ENCODE data around the gene BRD7.
A peak's percentile ranks its signal among the peaks of the same experiment; 100 is the strongest.

BRD7 gene

DNA sequence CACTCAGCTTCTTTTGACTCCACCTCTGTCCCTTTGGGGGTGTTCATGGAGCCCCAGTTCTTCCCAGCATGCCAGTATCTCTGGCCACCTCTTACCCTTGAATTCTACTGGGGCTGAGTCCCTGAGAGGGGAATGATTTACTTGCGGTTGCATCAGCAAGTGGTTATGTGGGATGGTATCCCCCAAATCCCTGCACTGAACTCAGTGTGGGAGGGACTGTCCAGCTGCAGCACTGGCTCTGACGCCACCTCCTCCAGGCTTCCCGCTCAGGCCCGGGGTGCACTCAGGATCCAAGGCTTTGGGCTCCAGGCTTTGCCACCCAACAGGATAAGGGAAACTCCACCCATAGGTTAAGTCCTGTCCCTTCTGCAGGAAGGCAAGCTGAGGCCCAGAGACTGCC is 21.1 kb upstream of the BRD7 start:
- DNase-seq (ENCODE audit: low read depth) = no peak

GRCh38 chr16:50388496-50388895 is 19.7 kb upstream of the BRD7 start:
- no peak for DNase-seq (ENCODE audit: low read depth)

DNA sequence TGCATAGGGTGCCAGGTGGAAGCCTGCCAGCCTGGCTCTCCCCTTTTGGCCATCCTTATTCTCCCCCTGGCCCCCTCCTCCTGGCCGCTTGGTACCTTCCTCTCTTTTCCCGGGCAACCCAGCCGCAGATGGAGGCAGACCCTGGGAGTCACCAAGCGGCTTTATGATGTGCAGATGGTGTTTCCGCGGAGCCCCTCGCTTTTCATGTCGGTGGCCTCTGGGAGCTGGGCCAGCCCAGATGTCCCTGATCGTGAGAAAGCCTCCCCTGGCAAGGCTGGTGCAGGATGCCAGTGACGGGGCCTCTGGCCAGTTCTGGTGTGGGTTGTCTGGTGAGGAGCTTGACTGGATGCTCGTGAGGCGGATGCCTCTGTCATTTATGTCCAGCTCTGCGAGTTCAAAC is 18.0 kb upstream of the BRD7 start:
- DNase-seq (ENCODE audit: low read depth) = no peak

GRCh38 chr16:50386139-50386538 is 17.4 kb upstream of the BRD7 start:
- no peak for DNase-seq (ENCODE audit: low read depth)

- DNase-seq (ENCODE audit: low read depth) = no peak
Measured at GRCh38 chr16:50384500-50385135, 15.8 kb upstream of the BRD7 start.

DNA sequence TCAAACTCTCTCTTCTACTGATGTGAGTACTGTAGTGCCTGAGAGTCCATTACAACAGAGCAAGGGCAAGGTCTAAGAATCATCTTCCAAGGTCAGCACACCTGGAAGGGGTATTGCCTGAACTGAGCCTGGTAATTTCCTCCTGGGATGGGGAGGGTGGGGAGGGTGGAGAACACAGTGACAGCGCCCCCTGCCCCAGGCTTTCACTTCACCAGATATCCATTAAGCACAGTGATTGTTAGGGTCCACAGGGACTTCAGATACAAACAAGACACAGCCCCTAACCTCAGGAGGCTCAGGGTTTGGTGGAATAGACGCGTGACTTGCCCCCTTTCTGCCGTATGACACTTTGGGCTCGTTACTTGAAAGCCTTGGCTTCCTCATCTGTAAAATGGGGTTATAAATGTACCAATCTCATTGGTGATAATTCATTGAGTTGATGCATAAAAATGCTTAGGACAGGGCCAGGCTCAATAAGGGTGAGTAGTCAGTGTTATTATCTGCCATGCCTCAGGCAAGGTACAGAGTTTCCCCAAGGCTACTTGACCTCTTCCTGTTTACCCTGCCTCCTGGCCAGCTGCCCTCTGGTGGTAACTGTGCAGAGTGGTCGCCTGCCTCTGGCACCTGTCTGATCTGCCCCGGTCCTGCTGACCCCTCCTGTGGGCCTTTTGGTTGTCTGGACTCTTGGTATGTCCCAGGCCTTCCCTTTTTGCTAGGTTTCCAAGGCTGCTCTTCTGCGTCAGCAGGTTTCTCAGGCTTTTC is 13.1 kb upstream of the BRD7 start:
- peak; percentile 14 for DNase-seq (ENCODE audit: low read depth)

- no peak for DNase-seq (ENCODE audit: low read depth)
Measured at GRCh38 chr16:50378417-50378816, 9.6 kb upstream of the BRD7 start.

- DNase-seq (ENCODE audit: low read depth) = no peak
Measured at GRCh38 chr16:50377001-50377400, 8.2 kb upstream of the BRD7 start.

GRCh38 chr16:50373780-50374179 is 5.0 kb upstream of the BRD7 start:
- no peak for DNase-seq (ENCODE audit: low read depth)

GRCh38 chr16:50373345-50373701 is 4.5 kb upstream of the BRD7 start:
- no peak for DNase-seq (ENCODE audit: low read depth)

DNA sequence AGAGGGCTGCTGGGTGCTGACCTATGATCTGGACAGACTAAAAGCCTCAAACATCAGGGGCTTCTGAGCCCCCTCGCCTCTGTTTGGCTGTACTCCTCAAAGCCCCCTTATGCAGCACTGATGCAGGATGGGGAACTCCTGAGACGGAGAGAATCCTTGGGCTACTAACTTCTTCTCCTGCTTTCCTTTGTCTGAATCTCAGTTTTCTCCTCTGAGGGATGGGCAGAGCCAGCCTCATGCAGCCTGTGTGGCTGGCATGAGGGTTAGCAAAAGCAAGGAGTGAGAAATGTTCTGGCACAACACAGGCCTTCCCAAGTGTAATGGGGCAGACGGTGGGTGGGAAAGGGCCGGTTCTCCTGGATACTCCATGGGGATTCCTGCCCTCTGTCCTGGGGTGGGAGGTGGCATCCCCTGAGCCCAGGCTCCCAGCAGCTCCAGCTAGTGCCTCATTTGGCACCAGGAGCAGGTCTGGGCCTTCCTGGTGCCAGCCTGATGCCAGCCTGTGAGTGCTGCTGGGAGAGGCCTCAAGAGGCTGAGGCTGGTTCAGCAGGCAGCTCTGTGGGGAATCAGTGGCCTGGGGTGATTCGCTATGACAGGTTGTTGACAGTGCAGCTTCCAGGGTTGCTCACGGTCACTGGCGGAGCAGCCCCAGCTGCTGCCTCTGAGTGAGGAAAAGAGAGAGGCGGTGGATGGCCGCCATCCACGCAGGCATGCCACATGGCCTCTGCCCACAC is 4.0 kb upstream of the BRD7 start:
- DNase-seq (ENCODE audit: low read depth) = no peak

DNA sequence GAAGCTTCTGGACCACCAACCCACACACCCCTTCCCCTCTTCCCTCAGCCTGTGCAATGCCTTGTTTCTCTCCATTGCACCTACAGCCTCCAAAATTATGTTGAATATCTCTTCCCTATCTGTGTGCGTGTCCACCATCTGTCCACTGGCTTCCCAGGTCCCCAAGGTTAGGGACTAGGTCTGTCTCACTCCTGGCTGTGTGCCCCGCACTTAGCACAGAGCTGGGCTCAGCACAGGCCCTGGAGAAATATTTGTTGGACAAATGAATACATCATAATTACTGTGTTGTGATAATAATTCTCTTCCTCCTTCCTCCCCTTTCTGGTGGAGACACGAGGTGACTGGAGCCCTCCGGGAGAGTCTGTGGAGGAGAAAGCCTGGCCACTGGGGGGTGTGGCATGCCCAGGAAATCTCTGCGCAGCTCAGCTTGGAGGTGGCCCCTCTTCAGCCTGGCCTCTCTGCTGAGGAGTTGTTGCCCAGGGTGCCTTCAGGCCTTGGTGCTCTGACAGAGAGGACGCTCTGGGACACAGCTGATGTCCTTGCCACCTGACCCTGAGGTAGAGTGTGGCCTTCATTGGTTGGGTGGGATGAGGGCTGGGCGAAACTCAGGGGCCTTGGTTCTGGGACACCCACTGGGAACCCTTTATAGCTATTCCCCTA is 3.3 kb upstream of the BRD7 start:
- no peak for DNase-seq (ENCODE audit: low read depth)

GRCh38 chr16:50371036-50371716 is 2.4 kb upstream of the BRD7 start:
- DNase-seq (ENCODE audit: low read depth) = no peak

DNA sequence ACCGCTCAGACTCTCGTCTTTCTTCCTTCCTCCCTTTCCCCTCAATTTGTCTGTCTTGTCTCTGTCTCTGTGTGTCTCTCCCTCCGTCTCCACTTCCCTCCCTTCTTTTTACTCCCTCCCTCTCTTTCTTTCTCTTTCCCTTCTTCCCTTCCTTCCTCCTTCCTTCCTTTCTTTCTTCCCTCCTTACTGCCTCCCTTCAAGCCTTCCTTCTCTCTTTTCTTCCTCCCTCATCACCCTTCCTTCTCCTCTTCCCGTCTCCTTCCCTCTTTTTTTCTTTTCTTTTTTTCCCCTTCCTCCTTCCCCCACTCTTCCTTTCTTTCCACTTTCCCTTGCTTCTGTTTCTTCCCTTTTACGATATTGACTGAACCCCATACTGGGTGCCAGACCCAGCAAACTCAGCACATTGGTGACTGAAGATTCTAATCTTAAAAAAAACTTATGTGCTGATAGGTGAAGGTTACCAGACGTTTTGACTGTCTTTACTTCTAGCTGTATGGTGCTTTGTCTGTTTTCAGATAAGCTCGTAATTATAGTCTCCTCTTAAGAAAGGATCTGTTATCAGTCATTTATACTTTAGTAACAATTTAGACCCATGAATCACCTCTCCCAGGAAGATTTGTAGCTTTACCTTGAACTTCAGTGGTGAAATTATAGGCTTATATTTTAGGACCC is 481 bp upstream of the BRD7 start:
- peak; percentile 42 for DNase-seq (ENCODE audit: low read depth)

DNA sequence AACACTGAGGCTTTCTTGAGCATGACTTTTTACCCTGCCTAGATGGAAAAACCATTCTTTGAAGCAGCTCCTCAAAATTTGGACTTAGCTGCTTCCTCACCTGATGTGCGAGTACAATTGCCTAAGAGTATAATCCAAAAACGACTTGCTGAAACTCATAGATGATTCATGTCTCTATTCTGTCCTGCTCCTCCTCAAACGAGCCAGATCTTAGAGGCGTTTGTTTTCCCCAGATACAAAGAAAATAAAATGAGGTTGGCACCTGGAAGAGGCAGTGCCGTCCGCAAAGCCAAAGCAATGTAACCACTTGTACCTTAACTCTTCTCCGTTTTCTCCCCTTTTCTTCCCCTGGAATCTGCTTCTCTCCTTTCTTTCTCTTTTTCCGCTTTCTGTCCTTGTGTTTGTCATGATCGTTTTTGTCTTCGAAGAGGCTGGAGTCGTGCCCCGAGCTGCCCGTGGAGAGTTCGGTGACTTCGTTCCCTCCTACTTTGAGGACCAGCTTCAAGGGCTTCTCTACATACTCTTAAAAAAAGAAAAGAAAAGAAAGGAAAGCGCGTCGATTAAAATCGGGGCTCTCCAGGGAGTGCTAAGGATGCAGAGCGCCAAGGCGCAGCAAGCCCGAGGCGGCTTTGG is 895 bp downstream of the BRD7 start:
- DNase-seq (ENCODE audit: low read depth) = no peak

DNA sequence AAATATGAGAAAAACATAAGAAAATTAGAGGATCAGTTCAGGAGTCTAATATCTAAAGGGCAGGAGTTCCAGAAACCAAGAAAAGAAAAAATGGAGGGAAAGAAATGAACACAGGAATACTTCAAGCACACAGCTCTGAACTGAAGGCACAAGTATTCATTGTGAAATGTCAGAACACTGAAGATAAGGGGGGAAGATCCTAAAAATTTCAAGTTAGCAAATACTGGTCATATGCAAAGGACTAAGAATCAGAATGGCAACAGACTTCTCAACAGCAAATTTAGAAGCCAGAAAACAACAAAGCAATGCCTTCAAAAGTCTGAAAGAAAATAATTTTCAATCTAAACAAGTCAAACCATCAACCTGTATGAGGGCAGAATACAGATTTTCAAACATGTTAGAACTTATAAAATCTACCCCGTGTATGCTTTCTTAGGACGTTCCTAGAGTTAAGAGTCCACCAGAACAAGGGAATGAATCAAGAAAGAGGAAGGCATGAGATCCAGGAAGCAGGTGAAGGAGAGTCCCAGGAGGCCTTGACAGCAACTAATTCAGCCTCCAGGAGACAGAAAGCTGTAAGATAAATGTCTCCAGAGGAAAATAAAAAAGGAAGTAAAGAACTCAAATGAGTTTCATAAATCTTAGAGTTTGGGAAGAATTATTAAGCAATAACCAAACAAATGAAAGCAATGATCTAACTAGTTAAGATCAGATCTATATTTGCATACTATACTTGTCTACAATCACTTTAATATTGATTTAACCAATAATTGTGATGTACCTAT is 2.8 kb downstream of the BRD7 start:
- no peak for DNase-seq (ENCODE audit: low read depth)

DNA sequence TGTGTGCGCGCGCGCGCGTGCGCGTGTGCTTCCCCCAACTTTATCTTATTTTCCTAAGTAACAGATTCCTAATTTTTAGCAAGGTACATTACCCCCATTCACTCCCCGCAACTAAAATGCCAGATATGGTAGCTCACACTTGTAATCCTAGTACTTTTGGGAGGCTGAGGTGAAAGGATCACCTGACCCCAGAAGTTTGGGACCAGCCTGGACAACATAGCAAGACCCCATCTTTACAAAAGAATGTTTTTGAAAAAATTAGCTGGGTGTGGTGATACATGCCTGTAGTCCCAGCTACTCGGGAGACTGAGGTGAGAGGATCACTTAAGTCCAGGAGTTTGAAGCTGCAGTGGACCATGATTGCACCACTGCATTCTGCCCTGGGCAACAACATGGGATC is 5.1 kb downstream of the BRD7 start:
- no peak for DNase-seq (ENCODE audit: low read depth)

DNA sequence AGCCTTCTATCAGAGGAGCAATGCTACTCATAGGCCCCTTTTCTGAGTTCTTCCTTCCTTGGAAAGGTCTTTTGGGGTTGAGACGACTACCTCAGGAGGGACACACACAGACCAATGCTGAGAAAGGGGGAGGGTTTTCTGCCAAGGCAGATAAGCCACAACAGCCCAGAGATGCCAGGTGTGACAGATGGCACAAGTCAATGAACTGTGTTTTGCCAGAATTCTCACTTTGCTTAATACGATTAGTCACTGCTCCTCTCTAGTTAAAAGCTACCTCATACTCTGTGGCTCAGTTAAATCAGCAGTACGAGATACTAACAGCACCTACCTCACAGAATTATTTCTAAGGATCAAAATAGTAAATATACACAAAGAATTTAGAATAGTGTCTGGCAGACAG is 8.0 kb downstream of the BRD7 start:
- peak; percentile 37 for DNase-seq (ENCODE audit: low read depth)

DNA sequence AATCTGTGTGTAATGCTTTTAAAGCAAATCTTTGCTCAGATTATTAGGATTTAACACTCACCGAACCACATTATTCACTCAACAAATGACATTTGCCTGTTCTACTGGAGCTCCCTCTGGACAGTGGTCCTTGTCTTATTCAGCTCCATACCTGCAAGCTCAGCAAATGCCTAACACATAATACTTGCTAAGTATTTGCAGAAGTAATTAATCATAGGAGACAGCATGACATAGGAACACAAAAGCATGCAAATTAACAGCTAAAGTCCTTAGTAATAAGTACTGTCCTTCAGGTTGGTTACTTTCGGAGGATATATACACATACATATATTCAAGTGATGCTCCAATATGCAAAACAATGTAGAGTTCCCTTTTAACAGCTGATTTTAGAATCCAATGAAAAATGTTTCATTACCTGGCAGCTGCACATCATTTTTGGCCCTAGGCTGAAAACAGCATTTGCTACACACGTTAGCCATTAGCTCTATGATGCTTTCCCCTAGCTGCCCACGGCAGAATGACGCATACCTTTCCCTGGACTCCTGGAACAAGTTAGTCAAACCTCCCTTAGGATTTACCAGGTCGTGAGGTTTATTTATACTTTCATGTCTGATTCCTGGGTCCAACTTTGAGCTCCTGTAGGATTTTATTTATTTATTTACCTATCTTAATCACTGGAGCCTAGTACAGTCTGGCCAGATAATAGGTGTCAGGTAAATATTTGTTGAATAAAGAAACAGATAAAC is 8.6 kb downstream of the BRD7 start:
- peak; percentile 51 for DNase-seq (ENCODE audit: low read depth)

- no peak for DNase-seq (ENCODE audit: low read depth)
Measured at GRCh38 chr16:50359626-50360025, 9.2 kb downstream of the BRD7 start.

All from amniotic epithelial cell (primary cell).